ENCODE results near the gene LRRC7. TPM values are rescaled to one million over a fixed set of nuclear protein-coding genes. Genes with fewer than 3 reads are reported as not detected.
A peak's percentile ranks its signal among the peaks of the same experiment; 100 is the strongest.

LRRC7 gene
- total RNA-seq, 1 donor from 2014 or later = 7.8 TPM

- no peak overlapping the region for H3K27ac Mint-ChIP-seq
- no peaks in the 10 kb centered on the region for H3K36me3 Mint-ChIP-seq (ENCODE audit: insufficient read depth)
- H3K9me3 Mint-ChIP-seq (ENCODE audit: low read depth) = no peaks in the 10 kb centered on the region
- no peak overlapping the region for H3K4me3 Mint-ChIP-seq (ENCODE audit: low read depth)
- TF ChIP-seq CTCF (IDR thresholded peaks at IDR 0.05; ENCODE audit: unreplicated experiment) = no peak
- H3K4me1 Mint-ChIP-seq (ENCODE audit: low read depth) = peaks cover 53% of the 10 kb centered on the region
- no peak for DNase-seq (ENCODE audit: low spot score, unreplicated experiment)
- H3K27me3 Mint-ChIP-seq = no peaks in the 10 kb centered on the region
Measured at GRCh38 chr1:70140343-70140742, 572.6 kb downstream of the LRRC7 start.

- H3K4me3 Mint-ChIP-seq (ENCODE audit: low read depth) = no peak overlapping the region
- H3K27ac Mint-ChIP-seq = peak overlapping the region; percentile 33
- H3K4me1 Mint-ChIP-seq (ENCODE audit: low read depth) = peaks cover 52% of the 10 kb centered on the region
- H3K27me3 Mint-ChIP-seq = no peaks in the 10 kb centered on the region
- H3K36me3 Mint-ChIP-seq (ENCODE audit: insufficient read depth) = no peaks in the 10 kb centered on the region
- no peak for TF ChIP-seq CTCF (IDR thresholded peaks at IDR 0.05; ENCODE audit: unreplicated experiment)
- DNase-seq (ENCODE audit: low spot score, unreplicated experiment) = no peak
- no peaks in the 10 kb centered on the region for H3K9me3 Mint-ChIP-seq (ENCODE audit: low read depth)
Measured at GRCh38 chr1:70140894-70141293, 573.2 kb downstream of the LRRC7 start.

GRCh38 chr1:70142075-70142474 is 574.4 kb downstream of the LRRC7 start:
- Mint-ChIP-seq H3K9me3 (ENCODE audit: low read depth) (no peaks in the 10 kb centered on the region), H3K4me3 (ENCODE audit: low read depth) (no peak overlapping the region), H3K36me3 (ENCODE audit: insufficient read depth) (peaks cover 2% of the 10 kb centered on the region), H3K27ac (no peak overlapping the region), H3K4me1 (ENCODE audit: low read depth) (peaks cover 49% of the 10 kb centered on the region), H3K27me3 (no peaks in the 10 kb centered on the region)
- peak; percentile 43 for TF ChIP-seq CTCF (IDR thresholded peaks at IDR 0.05; ENCODE audit: unreplicated experiment)
- DNase-seq (ENCODE audit: low spot score, unreplicated experiment) = no peak

GRCh38 chr1:70143048-70143659 is 575.4 kb downstream of the LRRC7 start:
- TF ChIP-seq CTCF (IDR thresholded peaks at IDR 0.05; ENCODE audit: unreplicated experiment) = peak; percentile 40
- no peaks in the 10 kb centered on the region for H3K9me3 Mint-ChIP-seq (ENCODE audit: low read depth)
- DNase-seq (ENCODE audit: low spot score, unreplicated experiment) = no peak
- no peak overlapping the region for H3K27ac Mint-ChIP-seq
- H3K4me3 Mint-ChIP-seq (ENCODE audit: low read depth) = no peak overlapping the region
- no peaks in the 10 kb centered on the region for H3K27me3 Mint-ChIP-seq
- H3K4me1 Mint-ChIP-seq (ENCODE audit: low read depth) = peaks cover 38% of the 10 kb centered on the region
- peaks cover 5% of the 10 kb centered on the region for H3K36me3 Mint-ChIP-seq (ENCODE audit: insufficient read depth)

GRCh38 chr1:70146488-70146887 is 578.8 kb downstream of the LRRC7 start:
- H3K9me3 Mint-ChIP-seq (ENCODE audit: low read depth) = no peaks in the 10 kb centered on the region
- peaks cover 8% of the 10 kb centered on the region for H3K36me3 Mint-ChIP-seq (ENCODE audit: insufficient read depth)
- H3K4me3 Mint-ChIP-seq (ENCODE audit: low read depth) = no peak overlapping the region
- H3K27me3 Mint-ChIP-seq = no peaks in the 10 kb centered on the region
- DNase-seq (ENCODE audit: low spot score, unreplicated experiment) = no peak
- H3K4me1 Mint-ChIP-seq (ENCODE audit: low read depth) = peaks cover 14% of the 10 kb centered on the region
- no peak overlapping the region for H3K27ac Mint-ChIP-seq
- TF ChIP-seq CTCF (IDR thresholded peaks at IDR 0.05; ENCODE audit: unreplicated experiment) = no peak

All from progenitor cell of endocrine pancreas (in vitro differentiated cells).